Cardiac muscle cell (in vitro differentiated cells and primary cell): ENCODE data around the gene PMPCA. TPM values are rescaled to one million over a fixed set of nuclear protein-coding genes. Genes with fewer than 3 reads are reported as not detected.

ENCODE experiments used
- DNase-seq, 2 donors: peaks; one replicate each; pipeline versions ENCODE4 v3.0.0 to v3.0.0-alpha.2; 2010 to 2017; ENCODE audit warnings: low read depth in 1 of 2, low spot score in 1 of 2
- H3K27ac ChIP-seq: fragments of 200-600 bp; sonication (generic); 2 replicates; pipeline ENCODE4 v1.5.1; 2016
- H3K27me3 ChIP-seq: fragments of 200-600 bp; sonication (generic); 2 replicates; pipeline ENCODE4 v1.6.0; 2016; ENCODE audit warnings: control low read depth
- H3K36me3 ChIP-seq: fragments of 200-600 bp; sonication (generic); 2 replicates; pipeline ENCODE4 v1.5.1; 2016; ENCODE audit warnings: control low read depth
- H3K4me1 ChIP-seq: fragments of 200-600 bp; sonication (generic); 2 replicates; pipeline ENCODE4 v1.8.1; 2017; ENCODE audit warnings: low read depth, mild to moderate bottlenecking, mixed run types
- H3K4me3 ChIP-seq: fragments of 200-600 bp; sonication (generic); 2 replicates; pipeline ENCODE4 v1.5.1; 2016; ENCODE audit warnings: mild to moderate bottlenecking
- H3K9me3 ChIP-seq: fragments of 200-600 bp; sonication (generic); 2 replicates; pipeline ENCODE4 v1.5.1; 2017; ENCODE audit warnings: low read depth, mild to moderate bottlenecking, control low read depth
- CTCF ChIP-seq: IDR thresholded peaks from 2 replicates; pipeline ENCODE4 v1.5.1; 2012; ENCODE audit warnings: low read depth, mild to moderate bottlenecking, low read length
- polyA plus RNA-seq: library from polyadenylated mRNA; unstranded; fragments of >200 nt; fragmentation: Nextera tagmentation; extraction: Ambion mirVana; gene quantifications from 2 replicates; pipeline ENCODE4 v1.2.1, GENCODE V29; 2016
- total RNA-seq: library from RNA; depleted of rRNA; stranded (reverse); fragments of >200 nt; gene quantifications from 2 replicates; pipeline ENCODE4 v1.2.3, GENCODE V29; 2016

The PMPCA gene
- total and polyA plus RNA-seq, 2 experiments from 2014 or later: 74.5 to 128 TPM

GRCh38 chr9:136367296-136368145, 42.9 kb upstream of the PMPCA start:
- TF ChIP-seq CTCF: no peak
- no peak for DNase-seq
- no peaks in the 10 kb centered on the region for H3K4me1 ChIP-seq

GRCh38 chr9:136368190-136368589, 42.3 kb upstream of the PMPCA start:
- Histone ChIP-seq H3K4me1 (no peaks in the 10 kb centered on the region), H3K27ac (no peak overlapping the region), H3K27me3 (no peaks in the 10 kb centered on the region), H3K36me3 (no peaks in the 10 kb centered on the region), H3K9me3 (no peaks in the 10 kb centered on the region), H3K4me3 (no peak overlapping the region)
- TF ChIP-seq CTCF: no peak
- DNase-seq: no peak

More at GRCh38 chr9:136367296-136368145, 42.9 kb upstream of the PMPCA start:
- H3K4me3 ChIP-seq: no peak overlapping the region
- no peak overlapping the region for H3K27ac ChIP-seq
- H3K36me3 ChIP-seq: no peaks in the 10 kb centered on the region
- H3K27me3 ChIP-seq: no peaks in the 10 kb centered on the region
- no peaks in the 10 kb centered on the region for H3K9me3 ChIP-seq

DNA sequence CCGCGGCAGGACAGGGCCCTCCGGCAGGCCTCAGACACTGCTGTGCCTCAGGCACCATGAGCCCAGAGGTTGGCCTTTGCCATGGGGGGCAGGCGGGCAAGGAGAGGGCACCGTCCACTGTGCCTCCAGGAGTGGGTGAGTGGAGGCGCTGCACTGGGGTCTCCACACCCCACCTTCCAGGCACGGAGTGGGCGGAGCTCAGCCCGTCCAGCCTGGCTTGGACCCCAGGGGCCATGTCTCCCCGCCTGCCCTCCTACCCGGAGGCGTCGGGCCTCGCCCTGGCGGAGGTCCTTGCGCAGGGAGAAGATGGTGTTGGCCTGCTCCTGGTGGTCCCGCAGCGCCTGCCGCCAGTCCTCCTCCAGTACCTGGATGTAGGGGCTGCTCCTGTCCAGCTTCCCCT, 40.4 kb upstream of the PMPCA start:
- Histone ChIP-seq H3K27me3 (no peaks in the 10 kb centered on the region), H3K4me3 (no peak overlapping the region), H3K27ac (no peak overlapping the region), H3K36me3 (no peaks in the 10 kb centered on the region), H3K4me1 (no peaks in the 10 kb centered on the region), H3K9me3 (no peaks in the 10 kb centered on the region)
- DNase-seq: no peak
- no peak for TF ChIP-seq CTCF

- Histone ChIP-seq H3K27me3 (no peaks in the 10 kb centered on the region), H3K9me3 (no peaks in the 10 kb centered on the region), H3K36me3 (peaks cover 3% of the 10 kb centered on the region), H3K4me1 (no peaks in the 10 kb centered on the region), H3K4me3 (no peak overlapping the region), H3K27ac (no peak overlapping the region)
- DNase-seq: no peak
- no peak for TF ChIP-seq CTCF
Observed at GRCh38 chr9:136370687-136371532, 39.5 kb upstream of the PMPCA start.

DNA sequence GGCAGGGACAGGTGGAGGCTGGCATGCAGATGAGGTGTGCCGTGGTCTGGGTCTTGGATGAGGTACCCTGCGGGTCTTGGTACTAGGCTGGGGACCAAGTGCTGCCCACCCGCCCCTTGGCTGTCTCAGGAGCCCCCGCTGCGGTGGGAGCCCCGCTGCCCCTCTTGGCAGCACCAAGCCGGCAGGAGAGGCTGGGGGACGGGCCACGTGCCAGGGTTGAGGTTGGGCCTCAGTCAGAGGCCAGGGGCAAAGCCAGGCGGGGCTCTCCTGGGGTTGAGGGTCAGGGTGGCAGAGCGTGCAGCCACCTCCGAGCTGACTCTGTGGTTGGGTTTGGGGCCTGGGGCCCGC, 39.0 kb upstream of the PMPCA start:
- no peaks in the 10 kb centered on the region for H3K4me1 ChIP-seq
- H3K36me3 ChIP-seq: peaks cover 3% of the 10 kb centered on the region
- H3K27me3 ChIP-seq: no peaks in the 10 kb centered on the region
- H3K9me3 ChIP-seq: no peaks in the 10 kb centered on the region
- TF ChIP-seq CTCF: no peak
- no peak overlapping the region for H3K27ac ChIP-seq
- H3K4me3 ChIP-seq: no peak overlapping the region
- no peak for DNase-seq
